Measurements from ENCODE around the gene ALOX15B.

The ALOX15B gene

GRCh38 chr17:8080208-8080798, 41.4 kb downstream of the ALOX15B start:
- DNase-seq = no peak

GRCh38 chr17:8080799-8081219, 42.0 kb downstream of the ALOX15B start:
- no peak for DNase-seq

- no peak for DNase-seq
Observed at GRCh38 chr17:8081876-8082275, 43.0 kb downstream of the ALOX15B start.

- DNase-seq = no peak
Observed at GRCh38 chr17:8082292-8082691, 43.4 kb downstream of the ALOX15B start.

- no peak for DNase-seq
Observed at GRCh38 chr17:8084250-8084649, 45.4 kb downstream of the ALOX15B start.

- no peak for DNase-seq
Observed at GRCh38 chr17:8087075-8087951, 48.5 kb downstream of the ALOX15B start, which contains the start of gene ALOX12B. TSS of gene ALOX12B (minus strand) at chr17:8087716. CDS start at chr17:8087442, 274 bp downstream.

- DNase-seq = no peak
Observed at GRCh38 chr17:8087952-8088230, 49.0 kb downstream of the ALOX15B start.

- no peak for DNase-seq
Observed at GRCh38 chr17:8089728-8090127, 50.9 kb downstream of the ALOX15B start.

- no peak for DNase-seq
Observed at GRCh38 chr17:8091033-8091687, 52.3 kb downstream of the ALOX15B start.

GRCh38 chr17:8095361-8095760, 56.5 kb downstream of the ALOX15B start:
- DNase-seq = no peak

- no peak for DNase-seq
Observed at GRCh38 chr17:8096541-8096940, 57.7 kb downstream of the ALOX15B start.
